Left cardiac atrium (tissue), 4 donors: Measurements from ENCODE around the gene HOXA5. TPM values are rescaled to one million over a fixed set of nuclear protein-coding genes. Genes with fewer than 3 reads are reported as not detected.

Experiments
- ATAC-seq, 2 donors: fragments of 200-7000 bp; cut with Tn5 transposase; one replicate each; pipeline ENCODE4 v1.9.1; 2020; ENCODE audit warnings: mild to moderate bottlenecking in 2 of 2, moderate library complexity in 2 of 2
- DNase-seq: peaks from one replicate; pipeline ENCODE4 v3.0.0-alpha.2; 2020
- intact Hi-C, 2 donors: fragments of 100-400 bp; cut with DNase I; formaldehyde crosslinking; loops; one replicate each; pipeline versions ENCODE4 v1.14.1 to v1.15.1; 2022 to 2023
- total RNA-seq, 2 donors: library from RNA; stranded (reverse); fragmentation: NEBNext Ultra II Directional; extraction: Animal tissue kit (Norgen Biotek cat#: 25700); gene quantifications; one replicate each; pipeline ENCODE4 v1.2.1, GENCODE V29; 2021
- donor health status: DM: no; HTN: yes; CAD: no.
- donor health status: DM: no; HTN: yes; CAD: no; lungs with severe emphysema.
- donor health status: DM: yes; HTN: yes; CAD: no.
- donor health status: Dilated cardiomyopathy.

Gene HOXA5
- total RNA-seq, 2 donors from 2014 or later, result 0.27 TPM; not detected in 1

GRCh38 chr7:27129729-27130539 lies 13.5 kb downstream of the HOXA5 start:
- DNase-seq (no peak), ATAC-seq (peak; percentile 38)
- intact Hi-C loops, result no loop called here

GRCh38 chr7:27128776-27129728 lies 14.4 kb downstream of the HOXA5 start:
- DNase-seq (no peak), ATAC-seq (no peak)
- intact Hi-C loops, result no loop called here

GRCh38 chr7:27128034-27128433 lies 15.4 kb downstream of the HOXA5 start:
- intact Hi-C loops, result no loop called here
- no peak for ATAC-seq
- no peak for DNase-seq

GRCh38 chr7:27126596-27127327 lies 16.7 kb downstream of the HOXA5 start:
- DNase-seq, result no peak
- ATAC-seq, result no peak
- intact Hi-C loops, result no loop called here

- no peak for DNase-seq
- intact Hi-C loops, result no loop called here
- ATAC-seq, result no peak
These were observed 17.5 kb downstream of the HOXA5 start for GRCh38 chr7:27125986-27126394.

- DNase-seq (no peak), ATAC-seq (no peak)
- intact Hi-C loops, result no loop called here
These were observed 18.4 kb downstream of the HOXA5 start for GRCh38 chr7:27124902-27125689.

GRCh38 chr7:27124096-27124901 lies 19.2 kb downstream of the HOXA5 start:
- intact Hi-C loops, result no loop called here
- ATAC-seq, result no peak

GRCh38 chr7:27123477-27124053 lies 19.9 kb downstream of the HOXA5 start:
- no peak for DNase-seq
- ATAC-seq, result no peak
- intact Hi-C loops, result no loop called here

More at GRCh38 chr7:27124096-27124901, 19.2 kb downstream of the HOXA5 start:
- no peak for DNase-seq

- ATAC-seq, result no peak
- intact Hi-C loops, result no loop called here
- DNase-seq, result no peak
These were observed 20.4 kb downstream of the HOXA5 start for GRCh38 chr7:27123007-27123476.

GRCh38 chr7:27122077-27122910 lies 21.2 kb downstream of the HOXA5 start:
- ATAC-seq (no peak), DNase-seq (no peak)
- intact Hi-C loops, result no loop called here

- ATAC-seq (no peak), DNase-seq (no peak)
- intact Hi-C loops, result no loop called here
These were observed 21.8 kb downstream of the HOXA5 start for GRCh38 chr7:27121684-27122076.

GRCh38 chr7:27119412-27119911 lies 24.0 kb downstream of the HOXA5 start:
- no peak for ATAC-seq
- intact Hi-C loops, result no loop called here
- DNase-seq, result no peak

GRCh38 chr7:27118580-27118979 lies 24.9 kb downstream of the HOXA5 start:
- no peak for DNase-seq
- no peak for ATAC-seq
- intact Hi-C loops, result no loop called here

- ATAC-seq (peak; percentile 10 to 32), DNase-seq (no peak)
- intact Hi-C loops, result no loop called here
These were observed 25.5 kb downstream of the HOXA5 start for GRCh38 chr7:27117887-27118491.

GRCh38 chr7:27116962-27117886 lies 26.3 kb downstream of the HOXA5 start:
- intact Hi-C loops, result no loop called here
- DNase-seq, result no peak
- ATAC-seq, result no peak
